Ovary (tissue), 9 donors: ENCODE results near the gene ATF7IP. TPM values are rescaled to one million over a fixed set of nuclear protein-coding genes. Genes with fewer than 3 reads are reported as not detected.

Source experiments
- DNase-seq, 5 donors: peaks; one replicate each; pipeline ENCODE4 v3.0.0-alpha.2; 2019 to 2020
- H3K27ac ChIP-seq, 2 donors: fragments of 200-600 bp; one replicate each; pipeline versions ENCODE4 v1.5.1 to v1.8.0; 2019 to 2022
- H3K27me3 ChIP-seq: fragments of 200-600 bp; one replicate; pipeline ENCODE4 v1.8.0; 2022
- H3K36me3 ChIP-seq: fragments of 200-600 bp; sonication (generic); one replicate; pipeline ENCODE4 v1.5.1; 2019
- H3K4me1 ChIP-seq: one replicate; pipeline ENCODE4 v1.8.1; 2013; ENCODE audit warnings: mild to moderate bottlenecking, moderate library complexity; ENCODE audit not compliant: insufficient read depth
- H3K4me3 ChIP-seq: fragments of 200-600 bp; sonication (generic); one replicate; pipeline ENCODE4 v1.5.1; 2017
- H3K9me3 ChIP-seq, 2 donors: fragments of 200-600 bp in 1 of 2; sonication (generic) in 1 of 2; one replicate each; pipeline versions ENCODE4 v1.5.1 to v1.8.1; 2013 to 2019; ENCODE audit warnings: mild to moderate bottlenecking in 1 of 2, moderate library complexity in 1 of 2
- CTCF ChIP-seq, 3 donors: fragments of 450-650 bp in 2 of 3; fragments of 200-600 bp in 1 of 3; IDR thresholded peaks; one replicate each; pipeline versions ENCODE4 v1.5.1 to v1.8.0; 2016 to 2022; ENCODE audit warnings: antibody characterized with exemption in 3 of 3, mild to moderate bottlenecking in 1 of 3
- EP300 ChIP-seq: sonication (generic); formaldehyde crosslinking; IDR thresholded peaks from one replicate; pipeline ENCODE4 v1.6.1; 2017; ENCODE audit warnings: antibody characterized with exemption
- POLR2A ChIP-seq: fragments of 450-650 bp; IDR thresholded peaks from one replicate; pipeline ENCODE4 v1.6.1; 2017; ENCODE audit warnings: antibody characterized with exemption, mild to moderate bottlenecking, moderate library complexity
- WGBS, 3 donors: extraction: QIAGEN DNeasy Blood & Tissue Kit in 1 of 3; methylation state at CpG; one replicate each; pipeline versions ENCODE4 v1.1.5 to v1.1.7; 2013 to 2017; 5-methylcytosine and 5-hydroxymethylcytosine counted together
- intact Hi-C, 4 donors: fragments of 100-400 bp; cut with DNase I; formaldehyde crosslinking; loops; one replicate each; pipeline versions ENCODE4 v1.11.0 to v1.15.1; 2022 to 2023
- polyA plus RNA-seq, 2 donors: library from polyadenylated mRNA; stranded (reverse); fragments of 200-250 nt in 1 of 2; fragments of 350-450 nt in 1 of 2; fragmentation: Illumina TruSeq in 1 of 2; extraction: RNeasy Lipid Tissue Mini Kit (QIAGEN cat#74804) in 1 of 2; gene quantifications; one replicate each; pipeline ENCODE4 v1.2.3, GENCODE V29; 2013 to 2014
- total RNA-seq, 7 donors: library from RNA; depleted of rRNA in 2 of 7; stranded (reverse); fragments of >200 nt in 2 of 7; fragmentation: NEBNext Ultra II Directional in 3 of 7; extraction: Animal tissue kit (Norgen Biotek cat#: 25700) in 3 of 7; gene quantifications; one replicate each; pipeline versions ENCODE4 v1.1.0 to v1.2.4, GENCODE V29; 2016 to 2023
- donor health status: DM: no; HTN: no; CAD: no; lungs with moderate emphysema.
- donor health status: DM: no; HTN: no; CAD: no.
- donor health status: Bipolar disorder and iron deficiency.
- donor health status: DM: yes; HTN: yes; CAD: no.
- donor health status: DM: no; HTN: no; CAD: no.
- donor health status: DM: yes; HTN: yes; CAD: no.

The ATF7IP gene
- total and polyA plus RNA-seq, 9 donors: 12.4 to 91.5 (median 71.9) TPM

- WGBS, 3 donors: 94 to 99% (median 98%) methylated on average over 2 of the region's 2 CpGs
- intact Hi-C loops: no loop called here
- Histone ChIP-seq H3K27ac (no peak overlapping the region), H3K36me3 (no peaks in the 10 kb centered on the region), H3K27me3 (no peaks in the 10 kb centered on the region), H3K4me3 (no peak overlapping the region), H3K4me1 (no peaks in the 10 kb centered on the region), H3K9me3 (no peaks in the 10 kb centered on the region)
- DNase-seq: no peak
- TF ChIP-seq EP300 (no peak), POLR2A (no peak), CTCF (IDR thresholded peaks at IDR 0.05) (no peak)
Measured at GRCh38 chr12:14430394-14430986, 65.0 kb downstream of the ATF7IP start.

- H3K27ac ChIP-seq: no peak overlapping the region
- H3K9me3 ChIP-seq: no peaks in the 10 kb centered on the region
- intact Hi-C loops: no loop called here
- H3K4me3 ChIP-seq: no peak overlapping the region
- H3K36me3 ChIP-seq: no peaks in the 10 kb centered on the region
- no peak for DNase-seq
- no peaks in the 10 kb centered on the region for H3K4me1 ChIP-seq
- H3K27me3 ChIP-seq: no peaks in the 10 kb centered on the region
- TF ChIP-seq EP300: no peak
- TF ChIP-seq POLR2A: no peak
- TF ChIP-seq CTCF (IDR thresholded peaks at IDR 0.05): no peak
- WGBS, 3 donors: 92 to 96% (median 93%) methylated on average over 2 of the region's 2 CpGs
Measured at GRCh38 chr12:14431975-14432374, 66.5 kb downstream of the ATF7IP start.

- H3K4me1 ChIP-seq: no peaks in the 10 kb centered on the region
- WGBS, 3 donors: 92 to 96% (median 94%) methylated on average over 1 of the region's 1 CpG
- H3K4me3 ChIP-seq: no peak overlapping the region
- no peak overlapping the region for H3K27ac ChIP-seq
- no peaks in the 10 kb centered on the region for H3K36me3 ChIP-seq
- intact Hi-C loops: no loop called here
- H3K27me3 ChIP-seq: no peaks in the 10 kb centered on the region
- H3K9me3 ChIP-seq: no peaks in the 10 kb centered on the region
- no peak for TF ChIP-seq CTCF (IDR thresholded peaks at IDR 0.05)
- no peak for TF ChIP-seq POLR2A
- no peak for TF ChIP-seq EP300
- DNase-seq: no peak
Measured at GRCh38 chr12:14435627-14436026, 70.1 kb downstream of the ATF7IP start.

- WGBS, 3 donors: 48 to 66% (median 48%) methylated on average over 5 of the region's 5 CpGs
- no peak for TF ChIP-seq EP300
- Histone ChIP-seq H3K36me3 (no peaks in the 10 kb centered on the region), H3K27ac (no peak overlapping the region), H3K4me3 (no peak overlapping the region), H3K9me3 (no peaks in the 10 kb centered on the region), H3K27me3 (no peaks in the 10 kb centered on the region), H3K4me1 (peaks cover 3% of the 10 kb centered on the region)
- no peak for DNase-seq
- intact Hi-C loops: no loop called here
Measured at GRCh38 chr12:14442221-14442881, 76.9 kb downstream of the ATF7IP start.

GRCh38 chr12:14443531-14443930, 78.0 kb downstream of the ATF7IP start:
- no peaks in the 10 kb centered on the region for H3K36me3 ChIP-seq
- TF ChIP-seq CTCF (IDR thresholded peaks at IDR 0.05) (no peak), EP300 (no peak), POLR2A (no peak)
- intact Hi-C loops: no loop called here
- no peak overlapping the region for H3K4me3 ChIP-seq
- H3K27me3 ChIP-seq: no peaks in the 10 kb centered on the region
- H3K27ac ChIP-seq: no peak overlapping the region
- no peaks in the 10 kb centered on the region for H3K9me3 ChIP-seq
- no peak for DNase-seq
- peaks cover 4% of the 10 kb centered on the region for H3K4me1 ChIP-seq
